GM19372 (cell line): ENCODE data around the gene ELFN1.
"Not testable (repeated sequence)": the region's sequence is repeated elsewhere in the genome, so short reads cannot be mapped to it uniquely, and the experiment has no call there.

ENCODE experiments used
- ATAC-seq: cut with Tn5 transposase; IDR thresholded peaks from one replicate; pipeline ENCODE4 v1.9.1; 2021; ENCODE audit warnings: mild to moderate bottlenecking, low read depth, moderate library complexity; ENCODE audit not compliant: unreplicated experiment

Gene ELFN1

DNA sequence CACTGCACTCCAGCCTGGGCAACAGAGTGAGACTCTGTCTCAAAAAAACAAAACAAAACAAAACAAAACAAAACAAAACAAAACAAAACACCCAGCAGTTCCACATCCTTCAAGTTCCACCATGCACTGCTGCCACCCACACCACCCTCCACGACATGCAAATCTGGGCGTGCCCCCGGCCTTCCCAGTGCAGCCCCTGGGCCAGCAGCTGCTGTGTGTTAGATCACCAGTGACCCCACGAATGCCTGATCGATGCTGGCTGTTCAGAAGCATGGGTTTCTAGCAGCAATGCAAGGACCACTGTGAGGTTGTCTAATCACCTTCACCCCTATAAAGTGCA lies 36.3 kb downstream of the ELFN1 start:
- ATAC-seq, result no peak

- ATAC-seq, result no peak
Observed at GRCh38 chr7:1706721-1707613, 36.9 kb downstream of the ELFN1 start.

DNA sequence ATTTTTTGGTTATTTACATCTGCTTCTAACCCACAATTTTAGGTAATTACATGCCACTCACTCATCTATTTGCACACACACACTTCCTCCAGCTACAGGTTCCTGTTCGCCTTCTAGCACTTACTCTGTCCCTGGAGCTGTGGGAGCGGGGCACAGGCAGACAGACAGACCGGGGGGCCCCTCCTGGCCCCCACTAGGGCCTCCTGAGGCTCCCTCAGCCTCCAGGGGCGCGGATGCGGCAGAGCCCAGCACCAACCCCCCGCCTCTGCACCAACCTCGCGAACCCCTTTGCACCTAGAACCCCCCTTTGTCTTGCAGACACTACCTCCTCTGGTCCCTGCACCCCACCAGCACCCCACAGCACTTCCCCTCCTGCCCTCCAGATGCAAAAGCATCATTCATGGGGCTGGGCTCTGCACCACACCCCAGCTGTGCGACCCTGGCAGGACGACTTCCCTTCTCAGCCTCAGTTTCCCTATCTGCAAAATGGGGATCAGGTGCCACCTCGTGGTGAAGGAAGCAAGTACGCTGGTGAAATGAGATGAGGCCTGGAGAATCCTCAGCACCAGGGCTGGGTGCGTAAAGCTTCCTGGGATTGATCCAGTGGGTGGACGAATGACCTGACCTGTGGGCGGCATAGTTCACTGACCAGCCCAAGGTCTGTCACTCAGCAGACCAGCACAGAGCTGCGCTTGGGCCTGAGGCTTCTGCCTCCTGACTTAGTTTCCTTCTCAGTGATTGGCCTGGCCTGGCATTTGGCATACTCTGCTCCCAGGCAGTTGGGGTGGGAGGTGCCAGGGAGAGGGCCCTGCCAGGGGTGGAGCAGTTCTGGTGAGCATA lies 37.9 kb downstream of the ELFN1 start:
- ATAC-seq, result no peak

GRCh38 chr7:1708596-1709251 lies 38.6 kb downstream of the ELFN1 start:
- ATAC-seq, result no peak

DNA sequence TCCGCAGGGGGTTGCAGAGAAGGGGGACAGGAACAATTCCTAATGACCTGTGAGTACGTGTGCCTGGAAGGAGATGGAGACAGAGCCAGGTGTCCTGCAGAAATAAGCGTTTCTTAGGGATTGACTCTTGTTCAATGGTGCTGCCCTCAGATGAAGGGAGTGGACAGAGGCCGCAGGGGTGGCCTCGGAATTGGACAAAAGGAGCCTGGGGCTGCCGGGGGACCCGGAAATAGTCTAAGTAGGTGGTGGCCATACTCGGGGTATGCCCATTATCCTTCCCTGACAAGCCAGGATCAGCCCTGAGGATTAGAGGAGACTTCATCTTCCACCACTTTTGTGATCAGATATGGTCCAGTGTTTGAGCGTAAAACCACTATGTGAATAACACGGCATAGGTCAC lies 39.2 kb downstream of the ELFN1 start:
- ATAC-seq, result no peak

DNA sequence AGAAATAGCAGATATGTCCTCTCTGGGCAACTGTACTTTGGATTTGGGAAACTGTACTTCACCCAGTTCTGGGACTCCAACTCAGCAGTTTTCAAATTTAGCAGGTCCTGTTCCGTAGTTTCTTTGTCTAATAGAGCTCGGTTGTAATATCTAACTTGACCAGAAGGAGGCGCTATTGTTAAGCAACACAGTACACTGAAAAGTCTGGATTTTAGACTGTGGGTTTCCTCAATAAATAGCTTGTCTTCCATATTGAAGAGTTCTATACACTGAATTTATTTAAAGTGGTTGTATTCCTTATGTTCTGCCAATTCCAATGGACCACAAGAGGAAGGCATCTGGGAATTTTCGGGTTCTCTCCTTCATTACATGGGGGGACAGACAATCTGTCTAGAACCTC lies 39.8 kb downstream of the ELFN1 start:
- ATAC-seq, result no peak

DNA sequence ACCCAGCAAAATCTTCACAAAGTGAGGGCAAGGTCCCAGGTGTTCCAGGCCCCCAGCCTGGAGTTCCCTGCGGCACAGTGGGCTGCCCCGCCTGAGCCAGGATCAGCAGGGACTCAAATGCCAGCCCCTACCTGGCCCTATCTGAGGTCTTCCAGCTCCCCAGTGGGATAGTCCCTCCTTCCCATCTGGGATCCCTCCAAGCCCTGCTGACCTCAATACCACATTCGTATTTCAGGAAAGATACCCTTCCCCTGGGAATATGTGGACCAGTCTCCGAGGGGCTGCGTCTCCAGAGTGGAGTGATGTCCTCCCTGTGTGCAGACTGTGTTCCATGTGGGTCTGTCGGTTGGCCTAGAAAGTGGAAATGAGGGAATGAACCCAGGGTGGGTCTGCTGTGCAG lies 40.9 kb downstream of the ELFN1 start:
- no peak for ATAC-seq

GRCh38 chr7:1712907-1713501 lies 42.9 kb downstream of the ELFN1 start:
- no peak for ATAC-seq

GRCh38 chr7:1713502-1714484 lies 43.7 kb downstream of the ELFN1 start:
- no peak for ATAC-seq

- ATAC-seq, result no peak
Observed at GRCh38 chr7:1714583-1715330, 44.7 kb downstream of the ELFN1 start.

GRCh38 chr7:1715331-1715625 lies 45.2 kb downstream of the ELFN1 start:
- no peak for ATAC-seq

GRCh38 chr7:1715671-1716074 lies 45.6 kb downstream of the ELFN1 start:
- ATAC-seq, result no peak

DNA sequence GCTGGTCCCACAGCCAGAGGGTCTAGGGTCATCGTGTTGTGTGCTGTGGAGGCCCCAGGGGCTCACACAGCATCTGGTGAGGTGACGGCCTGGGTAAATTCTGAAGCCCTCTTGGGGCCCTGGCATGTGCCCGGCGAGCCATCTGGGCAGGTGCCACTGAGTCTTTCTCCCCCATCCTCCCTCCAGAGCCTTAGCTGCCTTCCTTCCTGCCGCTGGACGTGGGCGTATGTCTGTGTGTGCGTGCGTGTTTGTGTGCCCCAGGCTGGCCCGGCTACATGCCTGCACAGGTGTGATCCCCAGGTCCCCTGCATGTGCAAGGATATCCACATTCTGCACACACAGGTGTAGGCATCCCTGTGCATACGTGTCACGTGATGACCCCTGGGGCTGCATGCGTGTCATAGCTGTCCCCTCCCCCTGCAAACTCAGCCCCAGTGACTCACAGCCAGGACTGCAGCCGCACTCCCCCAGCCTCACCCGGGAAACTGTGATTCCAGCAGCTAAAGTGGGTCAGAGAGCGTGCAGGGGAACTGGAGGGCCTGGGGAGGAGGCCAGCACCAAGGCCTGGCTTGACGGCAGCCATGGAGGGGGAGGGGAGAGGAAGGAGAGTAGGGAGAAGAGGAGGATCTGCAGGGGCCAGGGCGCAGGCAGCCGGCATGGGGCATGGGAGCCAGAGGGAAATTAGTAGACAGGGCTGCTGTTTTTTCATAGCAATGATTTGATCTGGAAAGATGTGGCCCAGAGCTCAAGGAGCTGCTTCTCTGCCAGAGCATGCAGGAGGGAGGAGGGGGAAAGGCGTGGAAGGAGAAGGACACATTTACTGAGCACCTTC lies 46.4 kb downstream of the ELFN1 start:
- ATAC-seq, result no peak

- no peak for ATAC-seq
Observed at GRCh38 chr7:1717095-1717483, 47.0 kb downstream of the ELFN1 start.

DNA sequence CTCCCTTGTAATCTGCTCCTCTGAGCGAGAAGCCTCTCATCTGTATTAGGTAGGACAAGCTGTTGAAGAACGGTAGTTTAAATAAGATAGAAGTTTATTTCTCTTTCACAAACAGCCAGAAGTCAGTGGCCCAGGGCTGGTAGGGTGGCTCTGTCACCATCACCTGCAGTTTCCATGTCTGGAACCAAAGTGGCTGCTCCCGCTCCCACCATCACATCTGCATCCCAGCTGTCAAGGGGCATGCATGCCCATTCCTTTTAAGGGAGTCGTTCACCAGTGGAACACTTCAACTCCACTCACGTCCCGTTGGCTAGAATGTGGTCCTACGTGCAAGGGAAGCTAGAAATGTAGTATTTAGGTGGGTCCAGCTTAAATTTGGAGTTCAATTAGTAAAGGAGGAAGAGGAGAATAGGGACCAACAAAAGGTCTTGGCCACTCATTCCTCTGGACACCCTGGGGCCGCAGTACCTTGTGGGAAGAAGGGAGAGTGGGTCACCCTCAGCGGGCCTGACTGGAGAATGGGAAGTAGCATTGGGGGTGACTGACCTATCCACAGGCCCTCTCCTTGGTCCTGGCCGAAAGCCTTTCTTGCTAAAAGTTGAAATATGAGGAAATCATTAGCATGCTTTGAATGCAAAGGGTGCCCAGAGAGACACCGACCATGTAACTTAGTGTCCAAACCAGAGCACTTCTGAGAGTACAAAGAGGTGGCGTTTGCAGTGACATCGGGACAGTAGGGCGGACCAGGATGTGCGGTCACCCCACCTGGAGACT lies 48.0 kb downstream of the ELFN1 start:
- no peak for ATAC-seq

GRCh38 chr7:1718850-1719249 lies 48.8 kb downstream of the ELFN1 start:
- ATAC-seq, result not testable (repeated sequence)

- ATAC-seq, result not testable (repeated sequence)
Observed at GRCh38 chr7:1719256-1719655, 49.2 kb downstream of the ELFN1 start.

GRCh38 chr7:1719913-1720312 lies 49.8 kb downstream of the ELFN1 start:
- no peak for ATAC-seq
